Measurements from ENCODE around the gene SUN2. TPM values are rescaled to one million over a fixed set of nuclear protein-coding genes. Genes with fewer than 3 reads are reported as not detected.
A peak's percentile ranks its signal among the peaks of the same experiment; 100 is the strongest.

SUN2 gene
- total and polyA plus RNA-seq, 2 of the 13 experiments (the other 11 are each of a cell fraction or from before 2014, with no cell fraction given): 45.6 to 56.6 TPM

- intact Hi-C loops (cut with micrococcal nuclease; ENCODE audit: unreplicated experiment): no loop called here
- H3K4me2 ChIP-seq (ENCODE audit: low read depth, low read length): peak overlapping the region; percentile 85
- H4K20me1 ChIP-seq (ENCODE audit: insufficient read depth, low read length): no peaks in the 10 kb centered on the region
- H3K79me2 ChIP-seq (ENCODE audit: insufficient read depth, low read length): no peaks in the 10 kb centered on the region
- CTCF ChIA-PET (ENCODE audit: low intra/inter-chr PET ratio, low total read pairs): no interaction called here
- in situ Hi-C loops (cut with HindIII; ENCODE audit: extremely low pct_ligation_motif_present, low pct_unique_long_range_greater_than_20kb): no loop called here
- TF ChIP-seq ZNF232 (CRISPR knock-in tag; IDR thresholded peaks at IDR 0.05; ENCODE audit: borderline replicate concordance): no peak
- TF ChIP-seq SMAD1 (CRISPR knock-in tag; IDR thresholded peaks at IDR 0.05; ENCODE audit: borderline replicate concordance, low read depth): no peak
- TF ChIP-seq ELK4 (CRISPR knock-in tag; IDR thresholded peaks at IDR 0.05; ENCODE audit: borderline replicate concordance): no peak
- no peak for TF ChIP-seq ZNF160 (CRISPR knock-in tag; IDR thresholded peaks at IDR 0.05)
- TF ChIP-seq ZSCAN25 (CRISPR knock-in tag; IDR thresholded peaks at IDR 0.05): no peak
- no peak for TF ChIP-seq ZNF773 (CRISPR knock-in tag; IDR thresholded peaks at IDR 0.05; ENCODE audit: borderline replicate concordance)
- no peak for TF ChIP-seq ELF4 (CRISPR knock-in tag; IDR thresholded peaks at IDR 0.05; ENCODE audit: borderline replicate concordance)
- TF ChIP-seq SMYD3 (CRISPR knock-in tag; IDR thresholded peaks at IDR 0.05): no peak
- no peak overlapping the region for H2AFZ ChIP-seq (ENCODE audit: low read length)
- ATAC-seq (no peak), FAIRE-seq (no peak), DNase-seq (ENCODE audit: low spot score) (no peak)
- H3K4me3 ChIP-seq (replicated peaks in 1 of 3; ENCODE audit: insufficient read depth in 1 of 3, low read depth in 2 of 3, low read length in 3 of 3): peak overlapping the region in 2 of 3 experiments; percentile 78 to 95; a peak in 2 of 6 replicates
- no peaks in the 10 kb centered on the region for H3K9me3 ChIP-seq (ENCODE audit: low read length)
- no peaks in the 10 kb centered on the region for H3K36me3 ChIP-seq (replicated peaks in 1 of 2; ENCODE audit: control insufficient read depth in 1 of 2, insufficient read depth in 2 of 2, low read length in 2 of 2)
- POLR2A ChIA-PET: no interaction called here
- WGBS (ENCODE audit: low lambda C conversion rate): 72% methylated on average over 4 of the region's 4 CpGs
- TSS peak; percentile 81 for BruUV-seq (replicated peaks)
- peaks cover 29% of the 10 kb centered on the region for H3K4me1 ChIP-seq (ENCODE audit: insufficient read depth, low read length)
- H3K27me3 ChIP-seq (ENCODE audit: control insufficient read depth in 1 of 2, insufficient read depth in 2 of 2, low read length in 2 of 2): peaks cover 0 to 4% of the 10 kb centered on the region in 2 experiments; a peak in 1 of 5 replicates
- H3K27ac ChIP-seq (ENCODE audit: extremely low read length, insufficient read depth, low read length): no peak overlapping the region
- H3K9ac ChIP-seq (ENCODE audit: insufficient read depth, low read depth, low read length): peak overlapping the region; percentile 77; the same call in 1 of the 2 replicates
Measured at GRCh38 chr22:38792833-38793232, 37.0 kb upstream of the SUN2 start.

GRCh38 chr22:38789606-38790005, 33.8 kb upstream of the SUN2 start:
- in situ Hi-C loops (cut with HindIII; ENCODE audit: extremely low pct_ligation_motif_present, low pct_unique_long_range_greater_than_20kb) (no loop called here), intact Hi-C loops (cut with micrococcal nuclease; ENCODE audit: unreplicated experiment) (no loop called here)
- no peaks in the 10 kb centered on the region for H3K27me3 ChIP-seq (ENCODE audit: control insufficient read depth in 1 of 2, insufficient read depth in 2 of 2, low read length in 2 of 2)
- ChIA-PET CTCF (ENCODE audit: low intra/inter-chr PET ratio, low total read pairs) (no interaction called here), POLR2A (no interaction called here)
- H3K27ac ChIP-seq (ENCODE audit: extremely low read length, insufficient read depth, low read length): no peak overlapping the region
- BruUV-seq (replicated peaks): no TSS peak
- no peak for FAIRE-seq
- no peak for DNase-seq (ENCODE audit: low spot score)
- H3K9ac ChIP-seq (ENCODE audit: insufficient read depth, low read depth, low read length): no peak overlapping the region
- 73% methylated on average over 4 of the region's 4 CpGs for WGBS (ENCODE audit: low lambda C conversion rate)
- no peaks in the 10 kb centered on the region for H3K36me3 ChIP-seq (replicated peaks in 1 of 2; ENCODE audit: control insufficient read depth in 1 of 2, insufficient read depth in 2 of 2, low read length in 2 of 2)
- peaks cover 15% of the 10 kb centered on the region for H3K4me1 ChIP-seq (ENCODE audit: insufficient read depth, low read length)
- ATAC-seq: no peak
- no peak overlapping the region for H3K4me2 ChIP-seq (ENCODE audit: low read depth, low read length)
- no peak overlapping the region for H3K4me3 ChIP-seq (replicated peaks in 1 of 3; ENCODE audit: insufficient read depth in 1 of 3, low read depth in 2 of 3, low read length in 3 of 3)
- no peaks in the 10 kb centered on the region for H4K20me1 ChIP-seq (ENCODE audit: insufficient read depth, low read length)
- no peaks in the 10 kb centered on the region for H3K9me3 ChIP-seq (ENCODE audit: low read length)
- no peak overlapping the region for H2AFZ ChIP-seq (ENCODE audit: low read length)
- H3K79me2 ChIP-seq (ENCODE audit: insufficient read depth, low read length): no peaks in the 10 kb centered on the region
- TF ChIP-seq EEA1 (CRISPR knock-in tag; IDR thresholded peaks at IDR 0.05; ENCODE audit: borderline replicate concordance): no peak
- no peak for TF ChIP-seq PHF8 (CRISPR knock-in tag; IDR thresholded peaks at IDR 0.05)

Data from HepG2 (cell line).